Caco-2 (cell line): ENCODE measurements around the gene SLC22A4. TPM values are rescaled to one million over a fixed set of nuclear protein-coding genes. Genes with fewer than 3 reads are reported as not detected.

Experiments
- BruUV-seq: library from RNA; stranded (reverse); fragments of 400-500 nt; replicated peaks from 2 replicates; lab custom pipeline; 2021; lab: Mats Ljungman, UMichigan
- CTCF ChIA-PET: fragments of 300-600 bp; sonication (Branson Sonifier 250); formaldehyde crosslinking; loops from one replicate; lab custom pipeline; 2022; ENCODE audit warnings: antibody characterized with exemption; lab: Charles Lee
- POLR2A ChIA-PET: fragments of 300-600 bp; sonication (Branson Sonifier 250); formaldehyde crosslinking; loops from one replicate; lab custom pipeline; 2022; ENCODE audit warnings: antibody characterized with exemption; lab: Charles Lee
- DNase-seq, 2 experiments: peaks; one replicate each; pipeline versions ENCODE4 v3.0.0 to v3.0.0-alpha.2; 2020 to 2022
- H3K27me3 ChIP-seq: replicated peaks from 2 replicates; pipeline ENCODE4 v1.6.0; 2011; ENCODE audit warnings: low read length; ENCODE audit not compliant: control insufficient read depth, insufficient read depth
- H3K36me3 ChIP-seq: 2 replicates; pipeline ENCODE4 v1.5.1; 2011; ENCODE audit warnings: low read length; ENCODE audit not compliant: control insufficient read depth, insufficient read depth
- H3K4me1 ChIP-seq: fragments of 250-450 bp; sonication (Bioruptor Pico); 2 replicates; pipeline ENCODE4 v1.5.1; 2020; ENCODE audit warnings: mild to moderate bottlenecking
- H3K4me3 ChIP-seq: 2 replicates; pipeline ENCODE4 v1.5.1; 2011; ENCODE audit warnings: low read depth, mild to moderate bottlenecking, control low read depth, low read length
- H3K9me3 ChIP-seq: fragments of 250-450 bp; sonication (Bioruptor Pico); 2 replicates; pipeline ENCODE4 v1.5.1; 2020; ENCODE audit warnings: mild to moderate bottlenecking, moderate library complexity
- H3K27ac Mint-ChIP-seq: one replicate; pipeline ENCODE4 v1.8.0; 2022; ENCODE audit warnings: mixed read lengths; ENCODE audit not compliant: unreplicated experiment
- H3K27me3 Mint-ChIP-seq: one replicate; pipeline ENCODE4 v1.8.0; 2022; ENCODE audit warnings: mixed read lengths; ENCODE audit not compliant: insufficient read depth, unreplicated experiment
- H3K36me3 Mint-ChIP-seq: one replicate; pipeline ENCODE4 v1.8.0; 2022; ENCODE audit warnings: mild to moderate bottlenecking, mixed read lengths; ENCODE audit not compliant: insufficient read depth, unreplicated experiment
- H3K4me1 Mint-ChIP-seq: one replicate; pipeline ENCODE4 v1.8.0; 2022; ENCODE audit warnings: low read depth, mixed read lengths; ENCODE audit not compliant: unreplicated experiment
- H3K4me3 Mint-ChIP-seq: one replicate; pipeline ENCODE4 v1.8.0; 2022; ENCODE audit warnings: mild to moderate bottlenecking, moderate library complexity, mixed read lengths; ENCODE audit not compliant: unreplicated experiment
- H3K9me3 Mint-ChIP-seq: one replicate; pipeline ENCODE4 v1.8.0; 2022; ENCODE audit warnings: mixed read lengths; ENCODE audit not compliant: unreplicated experiment
- intact Hi-C: fragments of 100-400 bp; cut with micrococcal nuclease; formaldehyde crosslinking; loops from one replicate; pipeline ENCODE4 v1.10.0; 2022; ENCODE audit not compliant: unreplicated experiment
- total RNA-seq: library from RNA; stranded (reverse); gene quantifications from 2 replicates; pipeline ENCODE4 v1.2.3, GENCODE V29; 2022
- TF ChIP-seq, protein P1 (sequence below), 2 experiments: fragments of 200-600 bp in 1 of 2; IDR thresholded peaks; 1 replicate in 1 of 2; 2 replicates in 1 of 2; pipeline versions ENCODE4 v1.5.1 to v1.8.0; 2011 to 2022; ENCODE audit warnings: antibody characterized with exemption in 1 of 2, control low read depth in 1 of 2, inconsistent platforms in 1 of 2, low read depth in 1 of 2, low read length in 1 of 2, mild to moderate bottlenecking in 1 of 2, moderate library complexity in 1 of 2; ENCODE audit not compliant: insufficient read depth in 1 of 2, severe bottlenecking in 1 of 2, unreplicated experiment in 1 of 2

Gene SLC22A4
- total RNA-seq, 1 experiment from 2014 or later, result 1.5 TPM

DNA sequence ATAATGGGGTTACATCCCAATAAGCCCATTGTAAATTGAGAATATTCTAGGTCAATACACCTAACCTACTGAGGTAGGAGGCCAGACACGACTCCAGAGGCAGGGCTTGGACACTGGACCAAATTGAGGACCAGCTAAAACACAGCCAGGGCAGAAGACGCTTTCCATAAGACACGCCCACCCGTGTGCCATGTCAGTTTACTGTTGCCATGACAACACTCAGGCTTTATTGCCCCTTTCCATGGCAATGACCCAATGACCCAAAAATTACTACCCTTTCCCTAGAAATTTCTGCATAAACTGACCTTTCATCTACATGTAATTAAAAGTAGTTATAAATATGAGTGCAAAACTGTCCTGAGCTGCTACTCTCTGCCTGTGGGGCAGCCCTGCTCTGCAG lies 31.5 kb downstream of the SLC22A4 start:
- no peaks in the 10 kb centered on the region for H3K36me3 Mint-ChIP-seq
- H3K4me1 Mint-ChIP-seq, result peaks cover 13% of the 10 kb centered on the region
- CTCF ChIA-PET, result no interaction called here
- no peak overlapping the region for H3K27ac Mint-ChIP-seq
- TF ChIP-seq, protein P1, sequence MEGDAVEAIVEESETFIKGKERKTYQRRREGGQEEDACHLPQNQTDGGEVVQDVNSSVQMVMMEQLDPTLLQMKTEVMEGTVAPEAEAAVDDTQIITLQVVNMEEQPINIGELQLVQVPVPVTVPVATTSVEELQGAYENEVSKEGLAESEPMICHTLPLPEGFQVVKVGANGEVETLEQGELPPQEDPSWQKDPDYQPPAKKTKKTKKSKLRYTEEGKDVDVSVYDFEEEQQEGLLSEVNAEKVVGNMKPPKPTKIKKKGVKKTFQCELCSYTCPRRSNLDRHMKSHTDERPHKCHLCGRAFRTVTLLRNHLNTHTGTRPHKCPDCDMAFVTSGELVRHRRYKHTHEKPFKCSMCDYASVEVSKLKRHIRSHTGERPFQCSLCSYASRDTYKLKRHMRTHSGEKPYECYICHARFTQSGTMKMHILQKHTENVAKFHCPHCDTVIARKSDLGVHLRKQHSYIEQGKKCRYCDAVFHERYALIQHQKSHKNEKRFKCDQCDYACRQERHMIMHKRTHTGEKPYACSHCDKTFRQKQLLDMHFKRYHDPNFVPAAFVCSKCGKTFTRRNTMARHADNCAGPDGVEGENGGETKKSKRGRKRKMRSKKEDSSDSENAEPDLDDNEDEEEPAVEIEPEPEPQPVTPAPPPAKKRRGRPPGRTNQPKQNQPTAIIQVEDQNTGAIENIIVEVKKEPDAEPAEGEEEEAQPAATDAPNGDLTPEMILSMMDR (IDR thresholded peaks at IDR 0.05; ENCODE audit: insufficient read depth in 1 of 2, low read depth in 1 of 2, low read length in 1 of 2, severe bottlenecking in 1 of 2, unreplicated experiment in 1 of 2), result no peak
- no peak overlapping the region for H3K4me3 ChIP-seq
- intact Hi-C loops, result no loop called here
- POLR2A ChIA-PET, result no interaction called here
- no peak overlapping the region for H3K4me3 Mint-ChIP-seq
- H3K36me3 ChIP-seq, result no peaks in the 10 kb centered on the region; the same call in none of the 2 replicates
- no peaks in the 10 kb centered on the region for H3K9me3 Mint-ChIP-seq
- H3K27me3 ChIP-seq, result no peaks in the 10 kb centered on the region
- H3K27me3 Mint-ChIP-seq, result no peaks in the 10 kb centered on the region
- BruUV-seq, result no TSS peak
- DNase-seq, result no peak
- peaks cover 13% of the 10 kb centered on the region for H3K4me1 ChIP-seq
- no peaks in the 10 kb centered on the region for H3K9me3 ChIP-seq

DNA sequence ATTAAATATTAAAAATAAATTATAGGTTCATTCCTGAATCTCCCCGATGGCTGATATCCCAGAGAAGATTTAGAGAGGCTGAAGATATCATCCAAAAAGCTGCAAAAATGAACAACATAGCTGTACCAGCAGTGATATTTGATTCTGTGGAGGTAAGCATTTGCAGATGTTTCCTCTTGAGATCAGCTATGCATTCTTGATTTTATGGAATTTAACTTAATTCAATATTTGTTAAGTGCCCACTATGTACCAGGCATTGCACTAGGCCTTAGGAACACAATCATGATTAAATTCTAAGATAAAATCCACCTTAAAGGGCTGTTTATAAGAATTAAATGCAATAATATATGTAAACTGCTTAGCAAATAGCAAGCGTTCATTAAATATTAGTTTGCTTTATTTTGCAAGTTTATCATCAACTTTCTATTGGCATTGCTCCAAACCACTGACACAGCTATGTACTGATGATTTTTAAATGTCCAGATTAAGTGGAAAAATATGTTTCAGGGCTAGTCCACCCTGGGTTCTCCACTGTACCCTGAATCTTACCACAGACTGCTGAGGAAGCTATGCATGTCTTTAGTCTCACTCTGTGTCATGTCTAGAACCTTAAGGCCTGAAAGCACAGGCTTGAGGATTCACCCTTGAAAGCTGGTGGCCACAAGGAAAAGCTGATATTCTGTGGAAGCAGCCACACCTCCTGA lies 33.2 kb downstream of the SLC22A4 start:
- intact Hi-C loops, result no loop called here
- POLR2A ChIA-PET, result no interaction called here
- CTCF ChIA-PET, result no interaction called here
- no peaks in the 10 kb centered on the region for H3K9me3 ChIP-seq
- no peak overlapping the region for H3K4me3 Mint-ChIP-seq
- peaks cover 7% of the 10 kb centered on the region for H3K4me1 ChIP-seq
- no peak overlapping the region for H3K27ac Mint-ChIP-seq
- DNase-seq, result no peak
- H3K9me3 Mint-ChIP-seq, result no peaks in the 10 kb centered on the region
- H3K4me1 Mint-ChIP-seq, result peaks cover 10% of the 10 kb centered on the region
- H3K4me3 ChIP-seq, result no peak overlapping the region
- no peaks in the 10 kb centered on the region for H3K27me3 Mint-ChIP-seq
- H3K36me3 ChIP-seq, result no peaks in the 10 kb centered on the region; the same call in none of the 2 replicates
- TF ChIP-seq, protein P1 (IDR thresholded peaks at IDR 0.05; ENCODE audit: insufficient read depth in 1 of 2, low read depth in 1 of 2, low read length in 1 of 2, severe bottlenecking in 1 of 2, unreplicated experiment in 1 of 2), result no peak
- no TSS peak for BruUV-seq
- H3K36me3 Mint-ChIP-seq, result no peaks in the 10 kb centered on the region
- H3K27me3 ChIP-seq, result no peaks in the 10 kb centered on the region

DNA sequence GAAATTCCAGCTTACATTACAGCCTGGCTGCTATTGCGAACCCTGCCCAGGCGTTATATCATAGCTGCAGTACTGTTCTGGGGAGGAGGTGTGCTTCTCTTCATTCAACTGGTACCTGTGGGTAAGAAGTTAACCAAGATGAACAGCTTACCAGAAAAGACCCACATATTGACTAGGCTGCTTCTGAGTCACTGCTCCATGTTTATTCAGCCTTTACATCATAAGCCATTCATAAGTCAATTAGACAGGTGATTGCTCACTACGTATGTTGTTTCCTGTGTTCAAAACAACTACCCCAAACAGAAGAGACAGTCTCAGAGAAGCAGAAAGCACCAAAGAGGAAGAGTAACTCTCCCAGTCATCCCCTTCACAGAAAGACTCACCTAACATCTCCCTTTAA lies 40.6 kb downstream of the SLC22A4 start:
- peaks cover 14% of the 10 kb centered on the region for H3K4me1 ChIP-seq
- DNase-seq, result no peak
- ChIA-PET POLR2A (no interaction called here), CTCF (no interaction called here)
- no peaks in the 10 kb centered on the region; the same call in 1 of the 2 replicates for H3K9me3 ChIP-seq
- H3K4me3 ChIP-seq, result no peak overlapping the region
- BruUV-seq, result no TSS peak
- H3K27me3 Mint-ChIP-seq, result no peaks in the 10 kb centered on the region
- H3K4me3 Mint-ChIP-seq, result no peak overlapping the region
- no peaks in the 10 kb centered on the region for H3K36me3 ChIP-seq
- TF ChIP-seq, protein P1 (IDR thresholded peaks at IDR 0.05; ENCODE audit: insufficient read depth in 1 of 2, low read depth in 1 of 2, low read length in 1 of 2, severe bottlenecking in 1 of 2, unreplicated experiment in 1 of 2), result no peak
- peaks cover 7% of the 10 kb centered on the region for H3K36me3 Mint-ChIP-seq
- H3K27ac Mint-ChIP-seq, result no peak overlapping the region
- H3K27me3 ChIP-seq, result no peaks in the 10 kb centered on the region
- H3K4me1 Mint-ChIP-seq, result peaks cover 9% of the 10 kb centered on the region
- intact Hi-C loops, result no loop called here
- no peaks in the 10 kb centered on the region for H3K9me3 Mint-ChIP-seq
